Lung (tissue), 12 donors: ENCODE data around the gene ACTL8. TPM values are rescaled to one million over a fixed set of nuclear protein-coding genes. Genes with fewer than 3 reads are reported as not detected.
A peak's percentile ranks its signal among the peaks of the same experiment; 100 is the strongest.

ENCODE experiments used
- ATAC-seq: fragments of 200-7000 bp; cut with Tn5 transposase; one replicate; pipeline ENCODE4 v1.9.1; 2020; ENCODE audit warnings: moderate number of reproducible peaks; ENCODE audit not compliant: insufficient read depth, low FRiP score
- DNase-seq, 3 donors: peaks; one replicate each; pipeline ENCODE4 v3.0.0-alpha.2; 2013 to 2017
- H3K27ac ChIP-seq, 2 donors: one replicate each; pipeline ENCODE4 v1.5.1; 2013; ENCODE audit warnings: mild to moderate bottlenecking in 2 of 2, moderate library complexity in 2 of 2, control low read depth in 1 of 2, inconsistent platforms in 1 of 2, low read depth in 1 of 2, low read length in 1 of 2
- H3K27me3 ChIP-seq, 3 donors: one replicate each; pipeline ENCODE4 v1.5.1; 2013; ENCODE audit warnings: low read length in 2 of 3; ENCODE audit not compliant: control insufficient read depth in 3 of 3, insufficient read depth in 3 of 3
- H3K36me3 ChIP-seq, 4 donors: one replicate each; pipeline ENCODE4 v1.5.1; 2013; ENCODE audit warnings: low read length in 4 of 4, mild to moderate bottlenecking in 1 of 4, moderate library complexity in 1 of 4; ENCODE audit not compliant: control insufficient read depth in 4 of 4, insufficient read depth in 4 of 4
- H3K4me1 ChIP-seq, 5 donors: one replicate each; pipeline ENCODE4 v1.5.1; 2013; ENCODE audit warnings: low read length in 5 of 5, mild to moderate bottlenecking in 2 of 5, moderate library complexity in 1 of 5; ENCODE audit not compliant: control insufficient read depth in 5 of 5, insufficient read depth in 5 of 5
- H3K4me3 ChIP-seq: one replicate; pipeline ENCODE4 v1.5.1; 2013; ENCODE audit warnings: mild to moderate bottlenecking, control low read depth, moderate library complexity
- H3K9ac ChIP-seq, 2 donors: one replicate each; pipeline ENCODE4 v1.5.1; 2013; ENCODE audit warnings: low read length in 2 of 2, control low read depth in 1 of 2; ENCODE audit not compliant: insufficient read depth in 1 of 2
- H3K9me3 ChIP-seq, 4 donors: one replicate each; pipeline ENCODE4 v1.5.1; 2013; ENCODE audit warnings: low read length in 3 of 4, mild to moderate bottlenecking in 1 of 4, moderate library complexity in 1 of 4; ENCODE audit not compliant: control insufficient read depth in 4 of 4, insufficient read depth in 3 of 4
- CTCF ChIP-seq: IDR thresholded peaks from 2 replicates; pipeline ENCODE4 v1.5.1; 2012; ENCODE audit warnings: mild to moderate bottlenecking; ENCODE audit errors: control extremely low read depth, extremely low read depth
- WGBS, 2 donors: extraction: QIAGEN DNeasy Blood & Tissue Kit; methylation state at CpG; one replicate each; pipeline ENCODE4 v1.1.7; 2013; 5-methylcytosine and 5-hydroxymethylcytosine counted together
- polyA plus RNA-seq, 2 donors: library from polyadenylated mRNA; stranded (reverse); fragments of 200-250 nt; gene quantifications; one replicate each; pipeline ENCODE4 v1.2.1, GENCODE V29; 2013
- total RNA-seq, 2 donors: library from RNA; depleted of rRNA in 1 of 2; stranded (reverse); fragments of >200 nt in 1 of 2; gene quantifications; one replicate each; pipeline ENCODE4 v1.2.1, GENCODE V29; 2014 to 2021
- donor health status: control.
- donor health status: control.
- donor health status: Bipolar disorder and iron deficiency.
- donor health status: healthy.
- donor health status: DM: yes; HTN: yes; CAD: no.

The ACTL8 gene
- total and polyA plus RNA-seq, 4 donors: not detected

GRCh38 chr1:17739050-17739449 lies 16.1 kb upstream of the ACTL8 start:
- ATAC-seq (no peak), DNase-seq (no peak)
- H3K4me3 ChIP-seq: no peak overlapping the region
- H3K9me3 ChIP-seq: peaks cover 0 to 1% (median 0%) of the 10 kb centered on the region in 4 donors
- no peak for TF ChIP-seq CTCF
- H3K27me3 ChIP-seq: peaks cover 0 to 5% (median 0%) of the 10 kb centered on the region in 3 donors
- peaks cover 0 to 31% (median 6%) of the 10 kb centered on the region in 5 donors for H3K4me1 ChIP-seq
- no peak overlapping the region for H3K9ac ChIP-seq
- no peaks in the 10 kb centered on the region for H3K36me3 ChIP-seq
- no peak overlapping the region for H3K27ac ChIP-seq

GRCh38 chr1:17741052-17741451 lies 14.1 kb upstream of the ACTL8 start:
- TF ChIP-seq CTCF: no peak
- Histone ChIP-seq H3K4me3 (no peak overlapping the region), H3K27me3 (peaks cover 0 to 3% (median 0%) of the 10 kb centered on the region in 3 donors), H3K9me3 (peaks cover 0 to 1% (median 0%) of the 10 kb centered on the region in 4 donors), H3K27ac (no peak overlapping the region), H3K9ac (no peak overlapping the region), H3K4me1 (peaks cover 0 to 43% (median 11%) of the 10 kb centered on the region in 5 donors), H3K36me3 (no peaks in the 10 kb centered on the region)
- WGBS, 2 donors: 75 to 82% methylated on average over 5 of the region's 5 CpGs
- DNase-seq (no peak), ATAC-seq (no peak)

GRCh38 chr1:17742583-17742982 lies 12.6 kb upstream of the ACTL8 start:
- no peak overlapping the region for H3K9ac ChIP-seq
- H3K9me3 ChIP-seq: peaks cover 0 to 4% (median 0%) of the 10 kb centered on the region in 4 donors
- no peak for TF ChIP-seq CTCF
- peaks cover 0 to 3% (median 0%) of the 10 kb centered on the region in 3 donors for H3K27me3 ChIP-seq
- H3K36me3 ChIP-seq: no peaks in the 10 kb centered on the region
- ATAC-seq (no peak), DNase-seq (peak; percentile 91 to 98 (median 97))
- peaks cover 0 to 43% (median 11%) of the 10 kb centered on the region in 5 donors for H3K4me1 ChIP-seq
- H3K27ac ChIP-seq: no peak overlapping the region
- no peak overlapping the region for H3K4me3 ChIP-seq
- 32 to 51% methylated on average over 5 of the region's 5 CpGs for whole genome bisulfite sequencing, 2 donors
